NT2/D1 (cell line): ENCODE measurements around the gene RAB11FIP5.

Experiments
- DNase-seq: peaks from one replicate; pipeline ENCODE4 v3.0.0-alpha.2; 2011; ENCODE audit warnings: low read depth, low spot score
- H3K27me3 ChIP-seq: 2 replicates; pipeline ENCODE4 v1.6.0; 2011; ENCODE audit warnings: mild to moderate bottlenecking; ENCODE audit not compliant: insufficient read length, insufficient read depth
- H3K36me3 ChIP-seq: 2 replicates; pipeline ENCODE4 v1.6.1; 2011; ENCODE audit warnings: mild to moderate bottlenecking, low read length, mixed read lengths; ENCODE audit not compliant: insufficient read depth, insufficient read length
- H3K4me1 ChIP-seq: 2 replicates; pipeline ENCODE4 v1.5.1; 2011; ENCODE audit not compliant: insufficient read depth, insufficient read length
- H3K4me3 ChIP-seq: 2 replicates; pipeline ENCODE4 v1.5.1; 2011; ENCODE audit warnings: low read depth; ENCODE audit not compliant: insufficient read length
- H3K9ac ChIP-seq: 2 replicates; pipeline ENCODE4 v1.6.0; 2011; ENCODE audit warnings: low read depth; ENCODE audit not compliant: insufficient read length
- H3K9me3 ChIP-seq: 2 replicates; pipeline ENCODE4 v1.5.1; 2011; ENCODE audit warnings: mild to moderate bottlenecking, low read length; ENCODE audit not compliant: insufficient read depth
- SUZ12 ChIP-seq: IDR thresholded peaks from 2 replicates; pipeline ENCODE4 v1.6.1; 2011; ENCODE audit not compliant: insufficient read length, insufficient read depth; ENCODE audit errors: extremely low read depth
- YY1 ChIP-seq: IDR thresholded peaks from 2 replicates; pipeline ENCODE4 v1.6.1; 2011; ENCODE audit not compliant: insufficient read length, insufficient read depth
- ZNF274 ChIP-seq: IDR thresholded peaks from 2 replicates; pipeline ENCODE4 v1.6.1; 2011; ENCODE audit warnings: mild to moderate bottlenecking, low read depth, low read length

Gene RAB11FIP5

GRCh38 chr2:73083886-73084800, 28.6 kb downstream of the RAB11FIP5 start:
- no peak overlapping the region for H3K4me3 ChIP-seq
- no peak overlapping the region for H3K9ac ChIP-seq

DNA sequence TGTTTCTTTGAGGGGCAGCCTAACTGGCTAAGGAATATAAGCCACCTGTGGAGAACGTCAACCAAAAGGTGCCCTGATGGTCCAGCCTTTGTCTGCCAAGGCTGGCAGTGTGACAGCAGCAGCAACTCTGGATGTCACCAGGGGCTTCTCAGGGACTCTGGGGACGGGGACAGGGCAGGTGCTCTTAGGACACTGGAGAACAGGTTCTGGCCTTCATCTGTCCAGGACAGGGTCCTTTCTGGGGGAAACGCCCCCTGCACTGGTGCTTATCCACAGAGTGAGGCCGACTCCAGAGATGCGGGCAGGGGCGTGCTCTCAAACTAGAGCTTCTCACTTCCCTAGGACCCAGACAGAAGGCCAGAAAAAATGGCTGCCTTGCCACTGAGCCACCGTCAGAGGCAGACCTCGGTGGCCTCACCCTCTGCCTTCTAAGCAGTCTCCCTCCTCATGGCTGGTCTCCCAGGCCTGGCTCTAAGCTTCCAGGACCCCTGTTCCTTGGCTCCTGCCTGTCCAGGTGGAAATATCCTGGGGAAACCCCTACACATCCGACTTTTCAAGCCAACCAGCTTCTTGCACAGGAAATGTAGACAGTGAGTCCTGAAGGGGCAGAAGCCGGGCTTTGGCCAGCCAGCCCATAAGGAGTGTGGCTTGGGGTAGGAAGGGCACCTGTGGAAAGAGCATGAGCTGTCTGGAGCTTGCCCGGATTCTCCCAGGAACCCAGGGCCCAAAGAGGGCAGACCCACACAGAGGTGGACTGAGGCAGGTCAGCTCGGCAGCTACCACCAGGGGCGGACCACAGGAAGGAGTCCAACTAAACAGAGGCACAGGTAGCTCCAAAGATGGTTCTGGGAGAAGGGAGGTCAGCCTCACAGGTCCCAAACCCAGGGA, 30.0 kb downstream of the RAB11FIP5 start:
- no peak overlapping the region for H3K9ac ChIP-seq
- peaks cover 15% of the 10 kb centered on the region for H3K4me1 ChIP-seq
- no peaks in the 10 kb centered on the region for H3K27me3 ChIP-seq
- H3K36me3 ChIP-seq, result peaks cover 80% of the 10 kb centered on the region
- no peaks in the 10 kb centered on the region for H3K9me3 ChIP-seq
- TF ChIP-seq SUZ12, result no peak
- no peak for TF ChIP-seq YY1
- TF ChIP-seq ZNF274, result no peak
- H3K4me3 ChIP-seq, result no peak overlapping the region
- no peak for DNase-seq

More at GRCh38 chr2:73083886-73084800, 28.6 kb downstream of the RAB11FIP5 start:
- Histone ChIP-seq H3K36me3 (peaks cover 80% of the 10 kb centered on the region), H3K27me3 (no peaks in the 10 kb centered on the region), H3K9me3 (no peaks in the 10 kb centered on the region), H3K4me1 (peaks cover 15% of the 10 kb centered on the region)
- no peak for DNase-seq
- no peak for TF ChIP-seq YY1
- no peak for TF ChIP-seq SUZ12

- Histone ChIP-seq H3K36me3 (peaks cover 75% of the 10 kb centered on the region), H3K4me3 (no peak overlapping the region), H3K9me3 (no peaks in the 10 kb centered on the region), H3K27me3 (no peaks in the 10 kb centered on the region), H3K9ac (peak overlapping the region; percentile 50), H3K4me1 (peaks cover 15% of the 10 kb centered on the region)
- TF ChIP-seq YY1 (no peak), SUZ12 (no peak), ZNF274 (no peak)
- DNase-seq, result no peak
Observed at GRCh38 chr2:73081181-73081671, 31.5 kb downstream of the RAB11FIP5 start.

DNA sequence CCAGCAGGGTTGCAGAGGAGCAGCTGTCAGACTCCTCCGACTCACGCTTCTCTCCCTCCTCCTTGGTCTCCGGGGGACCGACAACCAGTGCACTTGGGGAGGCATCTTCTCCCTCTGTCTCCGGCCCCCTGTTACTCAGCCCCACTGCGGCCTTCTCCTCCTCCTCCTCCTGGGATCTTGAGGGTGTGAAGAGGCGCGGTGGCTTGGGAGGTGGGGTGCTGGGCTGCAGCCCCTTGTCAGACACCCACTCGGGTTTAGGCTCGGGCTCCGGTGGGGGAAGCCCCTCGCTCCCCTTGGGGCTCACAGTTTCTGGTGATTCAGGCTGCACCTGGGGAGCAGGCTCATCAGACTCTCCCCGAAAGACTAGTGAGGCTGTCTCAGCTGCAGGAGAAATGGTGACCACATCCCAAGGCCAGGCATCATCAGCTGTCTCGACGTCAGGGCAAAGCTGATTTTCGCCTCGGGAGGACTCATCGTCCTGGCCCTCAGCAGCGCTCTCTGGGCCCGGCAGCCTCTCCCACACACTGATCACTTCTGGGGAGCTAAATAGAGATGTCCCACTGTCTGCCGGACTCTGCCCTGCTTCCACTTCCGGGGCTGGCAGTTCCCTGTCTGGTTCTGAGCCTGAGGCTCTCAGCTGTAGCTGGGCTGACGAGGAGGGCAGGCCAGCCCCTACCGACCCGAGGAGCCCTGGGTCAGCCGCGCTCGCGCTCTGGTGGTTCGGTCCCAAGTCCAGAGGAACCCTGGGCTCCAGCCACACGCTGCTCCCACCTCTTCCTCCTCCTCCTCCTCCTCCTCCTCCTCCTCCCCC, 32.2 kb downstream of the RAB11FIP5 start:
- Histone ChIP-seq H3K4me3 (no peak overlapping the region), H3K4me1 (peaks cover 11% of the 10 kb centered on the region), H3K9me3 (no peaks in the 10 kb centered on the region), H3K9ac (no peak overlapping the region), H3K27me3 (no peaks in the 10 kb centered on the region), H3K36me3 (peaks cover 74% of the 10 kb centered on the region)
- TF ChIP-seq ZNF274, result no peak
- no peak for TF ChIP-seq SUZ12
- TF ChIP-seq YY1, result no peak
- DNase-seq, result no peak

DNA sequence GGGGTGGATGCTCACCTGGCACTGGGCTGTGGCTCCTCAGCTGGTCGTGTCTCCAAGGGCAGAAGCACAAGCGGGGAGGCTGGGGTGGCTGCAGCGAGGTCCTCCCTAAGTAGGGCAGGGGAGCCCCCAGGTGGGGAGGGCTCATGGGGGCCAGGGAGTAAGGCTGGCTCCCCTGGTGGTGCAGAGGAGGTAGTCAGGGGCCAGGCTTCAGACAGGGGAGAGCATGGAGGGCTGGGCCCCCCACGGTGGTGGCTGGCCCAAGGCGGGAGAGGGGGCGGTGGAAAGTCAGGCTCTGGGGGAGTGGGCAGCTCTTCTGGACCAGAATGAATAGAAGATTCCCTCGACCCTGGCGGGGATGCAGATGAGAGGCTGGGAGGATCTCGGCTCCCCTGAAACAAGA, 33.1 kb downstream of the RAB11FIP5 start:
- peaks cover 75% of the 10 kb centered on the region for H3K36me3 ChIP-seq

GRCh38 chr2:73078457-73079411, 34.0 kb downstream of the RAB11FIP5 start:
- Histone ChIP-seq H3K4me3 (no peak overlapping the region), H3K9me3 (no peaks in the 10 kb centered on the region), H3K4me1 (peaks cover 5% of the 10 kb centered on the region), H3K27me3 (no peaks in the 10 kb centered on the region), H3K36me3 (peaks cover 70% of the 10 kb centered on the region), H3K9ac (no peak overlapping the region)
- TF ChIP-seq YY1 (no peak), ZNF274 (no peak), SUZ12 (no peak)
- no peak for DNase-seq

More for the DNA sequence above, 33.1 kb downstream of the RAB11FIP5 start:
- Histone ChIP-seq H3K27me3 (no peaks in the 10 kb centered on the region), H3K9ac (no peak overlapping the region), H3K4me1 (peaks cover 5% of the 10 kb centered on the region), H3K9me3 (no peaks in the 10 kb centered on the region), H3K4me3 (no peak overlapping the region)
- DNase-seq, result no peak
- TF ChIP-seq YY1, result no peak
